Peyer's patch (tissue), 4 donors: ENCODE measurements around the gene ZBTB7C.

Source experiments
- CTCF ChIP-seq, 6 experiments: fragments of 450-650 bp in 4 of 6; fragments of 200-600 bp in 2 of 6; sonication (generic) in 1 of 6; IDR thresholded peaks; one replicate each; pipeline ENCODE4 v1.5.1; 2017 to 2019; ENCODE audit warnings: antibody characterized with exemption in 6 of 6, mild to moderate bottlenecking in 3 of 6, moderate library complexity in 1 of 6
- POLR2A ChIP-seq, 2 donors: fragments of 450-650 bp; IDR thresholded peaks; one replicate each; pipeline ENCODE4 v1.5.1; 2017; ENCODE audit warnings: antibody characterized with exemption in 2 of 2, mild to moderate bottlenecking in 2 of 2, moderate library complexity in 2 of 2

GRCh38 chr18:48122816-48123215, 286.4 kb downstream of the ZBTB7C start:
- TF ChIP-seq CTCF (IDR thresholded peaks at IDR 0.05) (no peak), POLR2A (IDR thresholded peaks at IDR 0.05) (no peak)
